H9 (cell line): ENCODE results near the gene CCL25. TPM values are rescaled to one million over a fixed set of nuclear protein-coding genes. Genes with fewer than 3 reads are reported as not detected.

ENCODE experiments used
- DNase-seq: peaks from one replicate; pipeline ENCODE4 v3.0.0-alpha.2; 2017
- H2AFZ ChIP-seq: one replicate; pipeline ENCODE4 v1.6.1; 2013; ENCODE audit warnings: mild to moderate bottlenecking, low read length, control low read depth, moderate library complexity
- H2AK5ac ChIP-seq: 2 replicates; pipeline ENCODE4 v1.6.1; 2013; ENCODE audit warnings: low read length, control low read depth, mixed read lengths; ENCODE audit not compliant: insufficient read length
- H2BK120ac ChIP-seq: one replicate; pipeline ENCODE4 v1.6.1; 2013; ENCODE audit warnings: low read depth, mild to moderate bottlenecking, low read length, control low read depth, inconsistent platforms; ENCODE audit not compliant: poor library complexity, severe bottlenecking
- H2BK12ac ChIP-seq: 2 replicates; pipeline ENCODE4 v1.6.1; 2013; ENCODE audit warnings: low read length, control low read depth, mixed read lengths, low read depth; ENCODE audit not compliant: insufficient read length
- H2BK15ac ChIP-seq: 2 replicates; pipeline ENCODE4 v1.6.1; 2013; ENCODE audit warnings: low read depth, low read length, control low read depth
- H2BK20ac ChIP-seq: one replicate; pipeline ENCODE4 v1.6.1; 2013; ENCODE audit warnings: low read depth, mild to moderate bottlenecking, low read length, control low read depth, inconsistent platforms; ENCODE audit not compliant: poor library complexity, severe bottlenecking
- H2BK5ac ChIP-seq: 2 replicates; pipeline ENCODE4 v1.6.1; 2013; ENCODE audit warnings: low read length, control low read depth, mixed read lengths; ENCODE audit not compliant: insufficient read length
- H3K14ac ChIP-seq: 2 replicates; pipeline ENCODE4 v1.6.1; 2013; ENCODE audit warnings: low read length, control low read depth; ENCODE audit not compliant: insufficient read depth
- H3K18ac ChIP-seq: 2 replicates; pipeline ENCODE4 v1.6.1; 2013; ENCODE audit warnings: low read depth, mild to moderate bottlenecking, mixed read lengths, low read length, control low read depth; ENCODE audit not compliant: insufficient read length
- H3K23ac ChIP-seq: 2 replicates; pipeline ENCODE4 v1.6.1; 2013; ENCODE audit warnings: low read length, control low read depth, mixed read lengths, low read depth; ENCODE audit not compliant: insufficient read length
- H3K23me2 ChIP-seq: 2 replicates; pipeline ENCODE4 v1.6.1; 2013; ENCODE audit warnings: low read depth, mild to moderate bottlenecking, mixed read lengths, low read length, control low read depth; ENCODE audit not compliant: insufficient read length, poor library complexity, severe bottlenecking
- H3K27ac ChIP-seq: 2 replicates; pipeline ENCODE4 v1.5.1; 2013; ENCODE audit warnings: low read length, control low read depth, mixed read lengths, low read depth; ENCODE audit not compliant: insufficient read length
- H3K27me3 ChIP-seq: 2 replicates; pipeline ENCODE4 v1.6.1; 2013; ENCODE audit warnings: low read length, control low read depth, inconsistent platforms; ENCODE audit not compliant: insufficient read depth
- H3K4ac ChIP-seq: 2 replicates; pipeline ENCODE4 v1.6.1; 2013; ENCODE audit warnings: low read depth, mild to moderate bottlenecking, control low read depth, inconsistent platforms, low read length, moderate library complexity
- H3K4me1 ChIP-seq: 2 replicates; pipeline ENCODE4 v1.6.1; 2013; ENCODE audit warnings: low read length, control low read depth, inconsistent platforms; ENCODE audit not compliant: insufficient read depth
- H3K4me2 ChIP-seq: 2 replicates; pipeline ENCODE4 v1.6.1; 2013; ENCODE audit warnings: low read length, control low read depth, mixed read lengths; ENCODE audit not compliant: insufficient read length, insufficient read depth
- H3K56ac ChIP-seq: 2 replicates; pipeline ENCODE4 v1.6.1; 2013; ENCODE audit warnings: low read depth, mild to moderate bottlenecking, mixed read lengths, low read length, control low read depth; ENCODE audit not compliant: insufficient read length
- H3K79me1 ChIP-seq: 2 replicates; pipeline ENCODE4 v1.6.1; 2013; ENCODE audit warnings: low read depth, mild to moderate bottlenecking, moderate library complexity, low read length, control low read depth, inconsistent platforms; ENCODE audit not compliant: insufficient read depth, poor library complexity, severe bottlenecking
- H3K79me2 ChIP-seq: 2 replicates; pipeline ENCODE4 v1.6.1; 2013; ENCODE audit warnings: low read length, control low read depth, inconsistent platforms; ENCODE audit not compliant: insufficient read depth
- H3K9ac ChIP-seq: 2 replicates; pipeline ENCODE4 v1.6.1; 2013; ENCODE audit warnings: low read length, control low read depth, mixed read lengths; ENCODE audit not compliant: insufficient read length; ENCODE audit errors: extremely low read depth
- H3K9me3 ChIP-seq: one replicate; pipeline ENCODE4 v1.6.1; 2013; ENCODE audit warnings: low read depth, low read length, inconsistent platforms; ENCODE audit not compliant: control insufficient read depth
- H3T11ph ChIP-seq: one replicate; pipeline ENCODE4 v1.6.1; 2013; ENCODE audit warnings: mild to moderate bottlenecking, low read length, control low read depth, inconsistent platforms
- H4K20me1 ChIP-seq: one replicate; pipeline ENCODE4 v1.6.1; 2013; ENCODE audit not compliant: control insufficient read depth, insufficient read length, insufficient read depth
- H4K5ac ChIP-seq: 2 replicates; pipeline ENCODE4 v1.6.1; 2013; ENCODE audit warnings: low read depth, mild to moderate bottlenecking, mixed read lengths, low read length, control low read depth; ENCODE audit not compliant: insufficient read length
- H4K8ac ChIP-seq: replicated peaks from 2 replicates; pipeline ENCODE4 v1.6.1; 2013; ENCODE audit warnings: low read length, control low read depth, mixed read lengths, low read depth; ENCODE audit not compliant: insufficient read length
- H4K91ac ChIP-seq: 2 replicates; pipeline ENCODE4 v1.6.1; 2013; ENCODE audit warnings: low read depth, mild to moderate bottlenecking, moderate library complexity, mixed read lengths, low read length, control low read depth; ENCODE audit not compliant: insufficient read length
- H3K27ac Mint-ChIP-seq, 3 experiments: 2 replicates in 2 of 3; 3 replicates in 1 of 3; pipeline ENCODE4 v1.8.0; 2020 to 2021; ENCODE audit warnings: mixed read lengths in 3 of 3, mild to moderate bottlenecking in 1 of 3, moderate library complexity in 1 of 3
- H3K27me3 Mint-ChIP-seq: 2 replicates; pipeline ENCODE4 v1.8.0; 2021; ENCODE audit warnings: low read depth, mild to moderate bottlenecking, moderate library complexity, mixed read lengths
- H3K36me3 Mint-ChIP-seq, 3 experiments: 2 replicates in 2 of 3; 3 replicates in 1 of 3; pipeline ENCODE4 v1.8.0; 2020 to 2021; ENCODE audit warnings: low read depth in 3 of 3, mixed read lengths in 3 of 3; ENCODE audit not compliant: insufficient read depth in 1 of 3
- H3K4me1 Mint-ChIP-seq, 2 experiments: 2 replicates each; pipeline ENCODE4 v1.8.0; 2020; ENCODE audit warnings: mixed read lengths in 2 of 2
- H3K4me3 Mint-ChIP-seq, 2 experiments: 2 replicates in 1 of 2; 3 replicates in 1 of 2; pipeline ENCODE4 v1.8.0; 2020 to 2021; ENCODE audit warnings: mild to moderate bottlenecking in 2 of 2, mixed read lengths in 2 of 2, moderate library complexity in 1 of 2
- H3K9me3 Mint-ChIP-seq, 2 experiments: 2 replicates in 1 of 2; 3 replicates in 1 of 2; pipeline ENCODE4 v1.8.0; 2020; ENCODE audit warnings: mild to moderate bottlenecking in 2 of 2, mixed read lengths in 2 of 2, moderate library complexity in 1 of 2
- CTCF ChIP-seq: fragments of 200-600 bp; sonication (generic); conservative IDR thresholded peaks from 3 replicates; pipeline ENCODE4 v1.8.0; 2021; ENCODE audit warnings: antibody characterized with exemption, mild to moderate bottlenecking
- WGBS: extraction: QIAGEN DNeasy Blood & Tissue Kit; methylation state at CpG from one replicate; pipeline ENCODE4 v1.1.7; 2013; ENCODE audit warnings: missing lambda C conversion rate, low lambda C conversion rate, mixed read lengths; ENCODE audit not compliant: insufficient read length; ENCODE audit errors: extremely low coverage; 5-methylcytosine and 5-hydroxymethylcytosine counted together
- total RNA-seq: library from RNA; stranded (reverse); gene quantifications from 2 replicates; pipeline ENCODE4 v1.2.1, GENCODE V29; 2021

Gene CCL25
- total RNA-seq, 1 experiment from 2014 or later = not detected

DNA sequence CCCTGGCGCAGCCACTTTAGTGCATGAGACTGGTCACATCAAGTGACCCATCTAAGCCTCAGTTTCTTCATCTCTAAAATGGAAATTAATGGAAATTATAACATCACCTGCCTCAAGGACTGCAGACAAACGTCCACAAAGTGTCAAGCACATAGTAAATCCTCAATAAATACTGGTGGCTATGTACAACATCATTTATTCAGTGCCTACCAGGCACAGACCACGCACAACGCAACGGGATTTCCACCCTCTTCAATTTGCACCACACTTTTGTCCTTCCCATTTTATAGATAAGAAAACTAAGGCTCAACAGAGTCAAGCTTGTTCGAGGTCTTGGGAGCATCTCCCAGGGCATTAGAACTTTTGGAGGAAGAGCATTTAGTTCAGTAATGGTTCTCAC is 48.6 kb upstream of the CCL25 start:
- Histone ChIP-seq H2BK12ac (no peak overlapping the region), H2BK20ac (no peak overlapping the region), H3K4ac (no peak overlapping the region), H3K9ac (peak overlapping the region; percentile 41), H3K79me1 (no peaks in the 10 kb centered on the region), H3K23me2 (peaks cover 17% of the 10 kb centered on the region), H4K5ac (no peak overlapping the region), H3K27ac (no peak overlapping the region), H3K23ac (no peak overlapping the region), H2BK120ac (no peak overlapping the region), H4K91ac (no peak overlapping the region), H3K18ac (no peak overlapping the region), H3T11ph (no peak overlapping the region), H3K14ac (no peak overlapping the region), H3K27me3 (no peaks in the 10 kb centered on the region), H3K4me1 (peaks cover 8% of the 10 kb centered on the region; the same call in 1 of the 2 replicates), H2AFZ (no peak overlapping the region), H2BK15ac (no peak overlapping the region), H3K4me2 (peak overlapping the region; percentile 68), H4K20me1 (peaks cover 4% of the 10 kb centered on the region), H2AK5ac (no peak overlapping the region), H3K79me2 (peaks cover 45% of the 10 kb centered on the region), H4K8ac (no peak overlapping the region), H2BK5ac (no peak overlapping the region), H3K9me3 (no peaks in the 10 kb centered on the region), H3K56ac (no peak overlapping the region)
- DNase-seq = no peak
- Mint-ChIP-seq H3K9me3 (no peaks in the 10 kb centered on the region), H3K36me3 (peaks cover 16 to 27% (median 20%) of the 10 kb centered on the region in 3 experiments), H3K27me3 (no peaks in the 10 kb centered on the region), H3K4me1 (peaks cover 28 to 37% of the 10 kb centered on the region in 2 experiments), H3K4me3 (peak overlapping the region; percentile 98 to 99), H3K27ac (peak overlapping the region in 2 of 3 experiments; percentile 54 to 82; a peak in 3 of 7 replicates)
- no peak for TF ChIP-seq CTCF
- no CpG with 5 or more reads among the region's 6 CpGs for WGBS
